Measurements from ENCODE around the gene PABPN1L.
"Not testable (repeated sequence)": the region's sequence is repeated elsewhere in the genome, so short reads cannot be mapped to it uniquely, and the experiment has no call there.

The PABPN1L gene

GRCh38 chr16:88825146-88825545, 41.3 kb downstream of the PABPN1L start:
- no peak for DNase-seq

GRCh38 chr16:88824256-88825077, 42.0 kb downstream of the PABPN1L start:
- DNase-seq: no peak

- not testable (repeated sequence) for DNase-seq
Observed at GRCh38 chr16:88823646-88824045, 42.8 kb downstream of the PABPN1L start.

- no peak for DNase-seq
Observed at GRCh38 chr16:88822281-88823040, 44.0 kb downstream of the PABPN1L start.

GRCh38 chr16:88821168-88821850, 45.2 kb downstream of the PABPN1L start:
- no peak for DNase-seq

GRCh38 chr16:88820385-88821025, 46.0 kb downstream of the PABPN1L start:
- no peak for DNase-seq

GRCh38 chr16:88819126-88819525, 47.3 kb downstream of the PABPN1L start:
- no peak for DNase-seq

GRCh38 chr16:88818575-88818874, 47.9 kb downstream of the PABPN1L start:
- no peak for DNase-seq

- DNase-seq: no peak
Observed at GRCh38 chr16:88817785-88818574, 48.5 kb downstream of the PABPN1L start.

GRCh38 chr16:88816736-88817535, 49.5 kb downstream of the PABPN1L start:
- no peak for DNase-seq

GRCh38 chr16:88815901-88816589, 50.4 kb downstream of the PABPN1L start:
- peak; percentile 45 to 47 for DNase-seq

- DNase-seq: no peak
Observed at GRCh38 chr16:88815227-88815626, 51.2 kb downstream of the PABPN1L start.

GRCh38 chr16:88814144-88814502, 52.3 kb downstream of the PABPN1L start:
- no peak for DNase-seq

Data from activated CD4-positive, alpha-beta T cell treated with anti-CD3 and anti-CD28 coated beads, Interleukin-2, amount 50 U/mL, for 4 hours (primary cell).